HG03064 (cell line): ENCODE measurements around the gene DCAF6.

Experiments used
- ATAC-seq: cut with Tn5 transposase; IDR thresholded peaks from one replicate; pipeline ENCODE4 v1.9.1; 2021; ENCODE audit warnings: low read depth; ENCODE audit not compliant: unreplicated experiment

The DCAF6 gene

DNA sequence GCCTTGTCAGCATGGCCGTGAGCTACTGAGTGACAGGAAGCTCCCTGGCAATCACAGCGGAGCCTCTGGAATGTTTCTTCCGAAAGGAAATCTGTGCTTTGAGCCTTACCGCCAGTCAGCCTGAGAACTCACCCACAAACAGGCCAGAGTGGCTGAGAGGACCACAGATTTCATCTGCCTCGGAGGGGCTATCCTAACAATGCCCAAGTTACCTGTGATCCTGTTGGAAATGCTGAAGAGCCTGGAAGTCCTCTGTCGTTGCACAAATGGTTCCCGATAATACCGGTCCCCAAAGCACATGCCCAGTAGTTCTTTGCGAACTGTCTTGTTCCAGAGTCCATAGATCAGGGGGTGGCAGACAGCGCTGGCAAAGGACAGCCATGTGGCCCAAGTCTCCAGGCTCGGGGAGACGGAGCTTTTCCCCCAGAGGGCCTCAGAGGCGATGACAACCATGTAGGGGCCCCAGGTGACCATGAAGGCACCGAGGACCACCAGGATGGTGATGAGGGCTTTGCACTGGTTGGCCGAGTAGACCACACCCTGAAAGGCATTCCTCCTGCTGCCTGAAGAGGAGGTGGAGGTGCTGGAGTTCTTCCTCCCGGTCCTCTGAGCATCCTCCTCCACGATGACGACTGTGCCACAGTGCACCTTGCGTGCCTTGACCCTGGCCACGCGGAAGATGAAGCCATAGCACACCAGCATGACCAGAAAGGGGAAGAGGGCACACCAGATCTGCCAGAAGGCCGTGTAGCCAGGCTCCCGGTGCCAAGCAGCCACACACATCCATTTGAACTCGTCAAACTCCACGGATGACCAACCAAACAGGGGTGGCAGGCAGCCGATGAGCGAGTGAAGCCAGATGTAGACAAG, 160.0 kb downstream of the DCAF6 start:
- no peak for ATAC-seq

DNA sequence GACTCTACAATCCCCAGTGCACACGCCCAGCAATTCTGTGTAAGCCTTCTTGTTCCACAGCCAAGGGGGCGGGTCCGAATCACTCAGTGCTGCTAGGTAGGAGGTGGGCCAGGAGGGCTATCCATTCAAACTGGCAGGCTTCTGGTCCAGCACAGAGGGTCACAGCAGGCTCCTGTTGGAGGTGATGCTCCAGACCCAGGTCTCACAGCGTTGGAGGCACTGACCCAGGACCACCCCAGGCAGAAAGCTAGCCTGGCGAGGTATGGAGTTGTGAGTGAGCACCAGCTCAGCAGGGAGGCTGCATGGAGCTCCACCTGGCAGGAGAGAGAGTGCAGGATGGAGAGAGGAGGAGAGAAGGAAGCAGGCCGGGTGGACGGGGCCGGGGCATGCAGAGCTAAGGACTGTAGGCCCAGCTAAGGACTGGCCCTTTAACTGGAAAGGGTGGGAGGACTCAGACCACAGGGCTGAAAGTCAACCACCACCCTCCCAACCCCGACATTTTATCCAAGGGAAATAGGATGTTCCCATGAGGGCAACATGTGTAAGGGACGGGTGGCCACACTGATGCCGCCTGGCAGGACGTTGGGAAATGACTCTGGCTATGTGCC, 161.5 kb downstream of the DCAF6 start:
- ATAC-seq, result no peak

DNA sequence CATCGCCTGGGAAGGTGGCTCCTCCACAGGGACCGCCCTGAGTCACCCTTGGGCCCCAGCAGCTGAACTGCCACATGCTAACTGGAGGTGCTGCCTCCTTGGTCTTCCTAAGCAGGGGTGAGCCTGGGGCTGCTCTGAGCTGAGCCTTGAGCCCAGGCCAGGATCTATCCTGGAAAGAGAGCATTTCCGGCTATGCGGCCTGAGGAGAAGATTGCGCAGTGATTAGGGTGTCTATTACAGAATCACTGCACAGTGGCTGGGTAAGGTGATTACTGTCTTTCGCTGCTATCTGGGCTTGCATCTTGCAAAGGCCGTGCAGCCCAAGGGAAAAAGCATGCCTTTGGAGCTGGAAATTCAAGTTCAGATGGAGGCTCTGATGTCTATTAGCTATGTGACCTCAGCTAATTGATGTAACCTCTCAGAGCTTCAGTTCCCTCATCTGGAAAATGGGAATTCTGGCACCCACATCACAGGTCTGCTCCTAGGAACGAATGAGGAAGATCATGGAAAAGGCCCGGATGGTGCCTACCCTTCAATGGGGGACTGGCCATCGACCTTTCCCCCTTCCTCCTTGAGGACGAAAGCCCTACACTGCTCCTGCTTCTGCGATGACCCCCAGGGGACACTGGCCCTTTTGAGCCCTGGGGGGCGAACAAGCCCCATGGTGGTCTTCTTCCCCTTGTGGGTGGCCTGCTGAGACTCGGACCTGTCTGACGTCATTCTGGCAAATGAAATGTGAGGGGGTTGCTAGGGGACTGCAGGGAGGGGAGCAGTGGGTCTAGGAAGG, 162.2 kb downstream of the DCAF6 start:
- ATAC-seq, result no peak

DNA sequence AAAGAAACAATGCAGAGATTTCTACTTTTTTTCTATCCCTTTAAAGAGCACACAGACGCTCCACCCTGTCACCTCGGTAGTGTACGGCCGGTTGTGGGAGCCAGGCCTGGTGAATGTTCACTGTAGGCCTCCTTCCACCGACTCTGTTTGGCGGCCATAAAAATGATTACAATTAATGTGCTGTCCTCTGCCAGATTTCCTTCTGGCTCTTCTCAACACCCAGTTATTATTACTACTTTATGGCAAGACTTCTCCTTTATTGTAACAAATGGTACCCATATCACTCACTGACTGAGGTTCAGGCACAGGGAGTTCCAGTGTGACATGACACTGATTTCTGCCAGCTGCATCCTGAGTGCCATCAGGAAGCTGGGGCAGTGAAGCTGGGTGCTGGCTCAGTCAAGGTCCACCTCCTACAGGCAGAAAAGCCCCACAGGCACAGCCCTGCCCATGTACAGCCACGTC, 162.9 kb downstream of the DCAF6 start:
- ATAC-seq, result no peak

DNA sequence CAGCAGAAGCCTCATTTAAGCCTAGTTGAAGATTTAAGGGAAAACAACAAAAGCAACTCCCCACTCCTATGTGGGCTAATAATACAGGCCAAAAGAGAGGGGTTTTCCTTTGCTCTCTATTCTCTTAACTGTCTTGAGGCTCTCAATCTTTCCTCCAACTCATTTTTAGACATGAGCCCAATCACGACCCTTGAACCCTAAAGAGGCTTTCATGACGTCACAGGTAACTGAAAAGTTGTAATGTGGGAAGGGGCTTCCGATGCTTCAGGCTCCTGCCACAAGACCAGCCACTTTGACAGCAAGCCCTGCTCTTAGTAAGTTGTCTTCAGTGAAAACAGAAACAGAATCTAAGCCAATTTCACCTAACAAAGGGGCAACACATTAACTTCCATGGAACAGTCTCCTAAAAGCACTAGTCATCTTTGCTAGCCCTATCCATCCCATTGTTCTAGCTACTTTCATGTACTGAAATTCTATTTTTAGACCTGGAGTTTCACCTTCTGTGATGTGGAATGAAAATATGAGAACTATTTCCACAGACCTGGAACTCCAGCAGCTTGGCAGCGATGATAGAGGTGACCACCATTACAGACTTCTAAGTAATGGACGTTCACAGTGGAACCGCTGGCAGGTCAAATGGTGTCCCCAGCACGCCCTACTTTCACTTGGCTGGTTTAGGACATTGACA, 164.0 kb downstream of the DCAF6 start:
- ATAC-seq, result no peak

DNA sequence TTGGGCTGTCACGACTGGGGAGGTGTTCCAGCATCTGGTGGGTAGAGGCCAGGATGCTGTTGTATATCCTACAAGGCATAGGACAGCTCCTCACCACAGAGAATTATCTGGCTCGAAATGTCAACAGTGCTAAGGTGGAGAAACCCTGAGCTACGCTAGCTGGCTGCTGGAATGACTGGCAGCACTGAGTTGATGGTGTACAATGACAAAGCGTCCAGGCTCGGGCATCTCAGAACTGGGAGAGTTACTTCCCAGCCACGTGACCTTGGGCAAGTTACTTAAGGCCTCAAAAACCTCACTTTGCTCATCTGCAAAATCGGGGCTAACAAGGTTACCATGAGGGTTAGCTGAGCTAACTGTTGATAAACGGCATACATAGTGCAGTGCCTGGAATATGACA, 164.9 kb downstream of the DCAF6 start:
- ATAC-seq, result no peak

DNA sequence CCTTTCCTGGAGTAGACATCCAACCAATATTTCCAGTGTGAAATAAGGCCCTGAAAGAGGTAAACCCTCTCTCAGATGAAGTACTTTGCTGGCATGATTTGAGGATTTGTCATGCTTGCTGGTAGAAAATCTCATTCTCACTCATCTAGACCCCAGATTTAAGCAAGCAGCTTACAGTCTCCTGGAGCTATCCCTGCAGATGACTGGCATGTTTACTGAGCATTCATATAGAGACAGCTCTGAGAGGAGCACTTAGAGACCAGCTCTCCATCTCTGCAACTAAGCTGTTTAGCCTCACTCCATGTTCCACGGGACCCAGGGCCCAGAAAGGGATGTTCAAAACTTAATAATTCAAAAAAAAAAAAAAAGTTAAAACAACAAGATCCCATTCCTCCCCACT, 166.0 kb downstream of the DCAF6 start:
- no peak for ATAC-seq

DNA sequence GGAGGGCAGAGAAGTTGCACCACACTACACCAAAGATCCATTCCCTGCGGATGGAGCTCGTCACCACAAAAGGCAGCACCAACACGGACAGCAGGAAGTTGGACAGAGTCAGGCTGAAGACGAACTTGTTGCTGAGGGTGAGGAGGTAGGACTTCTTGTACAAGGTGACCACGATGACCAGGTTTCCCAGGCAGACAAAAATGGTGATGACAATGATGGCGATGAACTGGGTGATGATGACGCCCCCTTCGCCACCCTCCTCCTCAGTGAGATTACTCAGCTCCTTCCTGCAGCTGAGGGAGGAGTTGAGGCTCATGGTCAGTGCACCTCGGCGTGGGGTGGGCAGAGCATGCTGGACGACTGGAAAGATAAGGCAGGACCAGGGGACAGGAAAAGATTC, 168.1 kb downstream of the DCAF6 start:
- ATAC-seq, result no peak

DNA sequence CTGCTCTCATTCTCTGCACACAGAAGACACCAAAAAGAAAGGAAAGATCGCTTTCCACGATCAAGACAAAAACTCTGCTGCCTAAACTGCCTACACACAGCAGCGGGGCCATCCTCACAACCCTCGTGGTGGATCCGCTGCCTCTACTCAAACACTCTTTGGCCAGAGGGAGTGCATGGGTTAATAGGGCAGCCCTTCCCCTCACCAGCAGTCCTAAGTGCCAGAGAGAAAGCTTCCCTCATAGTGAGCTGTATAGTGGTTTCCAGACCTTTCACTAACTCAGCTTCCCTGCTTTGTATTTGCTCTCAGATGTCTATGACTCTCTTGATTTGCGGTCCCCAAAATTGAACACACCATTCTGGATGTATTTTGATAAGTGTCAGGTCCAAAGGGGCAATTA, 169.4 kb downstream of the DCAF6 start:
- no peak for ATAC-seq

DNA sequence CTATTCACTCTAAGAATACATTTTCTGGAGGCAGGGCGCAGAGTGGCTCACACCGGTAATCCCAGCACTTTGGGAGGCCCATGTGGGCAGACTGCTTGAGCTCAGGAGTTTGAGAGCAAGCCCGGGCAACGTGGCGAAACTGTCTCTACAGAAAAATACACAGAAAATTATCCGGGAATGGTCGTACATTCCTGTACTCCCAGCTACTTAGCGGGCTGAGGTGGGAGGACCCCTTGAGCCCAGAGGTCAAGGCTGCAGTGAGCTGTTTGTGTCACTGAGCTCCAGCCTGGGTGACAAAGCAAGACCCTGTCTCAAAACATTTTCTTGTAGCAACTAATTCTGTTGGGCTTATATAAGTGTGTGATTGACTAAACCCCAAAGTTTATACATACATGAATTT, 169.8 kb downstream of the DCAF6 start:
- ATAC-seq, result no peak

DNA sequence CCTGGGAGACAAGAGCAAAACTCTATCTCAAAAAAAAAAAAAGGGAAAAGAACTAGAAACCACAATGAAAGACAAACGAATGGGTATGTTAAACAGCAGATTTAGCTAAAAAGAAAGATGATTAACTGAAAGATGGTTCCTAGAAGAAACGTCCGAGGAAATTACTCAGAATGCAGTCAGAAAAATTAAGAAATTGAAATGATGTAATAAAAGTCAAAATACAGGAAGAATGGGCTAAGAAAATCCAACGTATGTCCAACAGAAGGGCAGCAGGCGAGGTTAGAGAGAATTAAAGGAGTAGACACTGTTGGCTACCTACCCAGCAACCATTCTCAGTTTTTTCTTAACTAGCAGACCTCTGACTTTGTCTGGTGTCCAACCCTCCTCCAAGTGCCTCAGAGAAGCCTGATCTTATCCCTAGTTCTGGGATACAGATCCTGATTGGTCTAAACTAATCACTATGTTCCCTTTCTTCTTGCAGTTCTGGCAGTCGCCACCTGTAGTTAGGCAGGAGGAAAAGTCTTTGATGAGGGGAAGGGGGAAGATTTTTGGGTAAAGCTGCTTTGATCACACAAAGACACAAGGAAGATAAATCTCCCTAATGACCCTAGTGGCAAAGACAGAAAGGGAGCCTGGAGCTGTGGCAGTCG, 174.5 kb downstream of the DCAF6 start:
- ATAC-seq, result no peak

DNA sequence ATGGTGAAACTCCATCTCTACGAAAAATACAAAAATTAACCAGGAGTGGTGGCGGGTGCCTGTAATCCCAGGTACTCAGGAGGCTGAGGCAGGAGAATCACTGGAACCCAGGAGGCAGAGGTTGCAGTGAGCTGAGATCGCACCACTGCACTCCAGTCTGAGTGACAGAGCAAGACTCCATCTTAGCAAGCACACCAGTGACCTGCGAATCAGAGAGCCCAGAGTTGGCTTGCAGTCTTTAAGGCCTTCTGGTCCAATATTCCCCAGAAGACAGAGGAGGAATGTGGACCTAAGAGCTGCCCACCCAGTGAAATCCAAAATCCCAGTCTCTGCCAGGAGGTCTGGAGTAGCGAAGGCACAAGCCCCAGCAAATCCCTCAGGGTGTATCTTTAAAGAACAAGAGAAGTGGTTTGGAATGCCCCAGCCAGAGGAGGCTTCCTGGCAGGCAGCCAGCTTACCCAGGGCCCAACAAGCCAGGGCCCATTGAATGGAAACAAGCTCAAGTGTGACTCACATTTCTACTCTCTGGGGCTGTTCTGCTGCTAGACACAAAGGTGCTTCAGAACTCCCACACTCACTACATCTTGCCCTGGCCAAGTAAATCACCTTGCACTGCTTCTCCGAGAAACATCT, 176.3 kb downstream of the DCAF6 start:
- ATAC-seq, result no peak

DNA sequence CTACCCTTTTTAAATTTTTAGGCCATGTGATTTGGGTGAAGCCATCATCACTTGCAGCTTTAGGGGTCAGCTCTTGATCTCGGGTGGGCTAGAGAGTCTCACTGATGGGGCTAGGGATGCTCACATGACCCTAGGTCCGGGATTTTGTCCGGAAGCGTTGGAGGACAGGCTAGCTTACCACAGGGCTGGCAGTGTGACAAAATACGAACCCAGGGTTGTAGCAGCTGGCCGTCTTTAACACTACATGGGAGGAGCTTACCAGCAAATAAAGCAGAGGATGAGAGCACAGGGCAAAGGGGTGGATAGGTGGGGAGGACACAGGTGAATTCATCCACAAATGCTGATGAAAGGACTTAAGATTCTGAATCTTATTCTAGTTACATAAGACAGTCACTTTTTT, 178.4 kb downstream of the DCAF6 start:
- ATAC-seq, result no peak

DNA sequence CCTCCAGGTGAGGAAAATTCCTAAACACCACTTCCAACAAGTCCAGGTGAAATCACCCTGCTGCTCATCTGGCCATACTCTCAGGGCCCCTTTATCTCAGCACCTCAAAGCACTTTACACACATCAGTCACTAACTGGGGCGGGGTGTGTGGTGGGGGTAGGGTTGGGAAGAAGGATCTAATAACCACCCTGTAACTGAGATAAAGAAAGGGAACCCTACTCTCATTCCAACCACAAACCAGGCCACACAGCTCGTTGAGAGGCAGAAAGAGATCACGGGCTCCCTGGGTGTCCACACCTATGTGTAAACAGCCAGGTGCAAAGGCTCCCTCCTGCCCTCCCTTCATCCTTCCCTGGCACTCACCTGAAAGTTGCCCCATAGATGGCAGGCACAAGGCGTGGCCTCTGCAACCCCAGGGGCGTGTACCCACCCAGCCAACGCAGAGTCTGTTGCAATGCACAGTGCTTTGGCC, 179.9 kb downstream of the DCAF6 start:
- no peak for ATAC-seq

DNA sequence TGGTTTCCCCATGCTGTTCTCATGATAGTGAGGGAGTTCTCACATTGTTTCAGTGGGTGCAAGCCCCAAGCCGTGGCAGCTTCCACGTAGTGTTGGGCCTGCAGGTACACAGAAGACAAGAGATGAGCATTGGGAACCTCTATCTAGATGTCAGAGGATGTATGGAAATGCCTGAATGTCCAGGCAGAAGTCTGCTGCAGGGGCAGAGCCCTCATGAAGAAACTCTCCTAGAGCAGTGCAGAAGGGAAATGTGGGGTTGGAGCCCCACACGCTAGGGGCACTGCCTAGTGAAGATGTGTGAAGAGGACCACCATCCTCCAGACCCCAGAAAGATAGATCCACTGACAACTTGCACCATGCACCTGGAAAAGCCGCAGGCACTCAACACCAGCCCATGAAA, 183.3 kb downstream of the DCAF6 start:
- ATAC-seq, result no peak

DNA sequence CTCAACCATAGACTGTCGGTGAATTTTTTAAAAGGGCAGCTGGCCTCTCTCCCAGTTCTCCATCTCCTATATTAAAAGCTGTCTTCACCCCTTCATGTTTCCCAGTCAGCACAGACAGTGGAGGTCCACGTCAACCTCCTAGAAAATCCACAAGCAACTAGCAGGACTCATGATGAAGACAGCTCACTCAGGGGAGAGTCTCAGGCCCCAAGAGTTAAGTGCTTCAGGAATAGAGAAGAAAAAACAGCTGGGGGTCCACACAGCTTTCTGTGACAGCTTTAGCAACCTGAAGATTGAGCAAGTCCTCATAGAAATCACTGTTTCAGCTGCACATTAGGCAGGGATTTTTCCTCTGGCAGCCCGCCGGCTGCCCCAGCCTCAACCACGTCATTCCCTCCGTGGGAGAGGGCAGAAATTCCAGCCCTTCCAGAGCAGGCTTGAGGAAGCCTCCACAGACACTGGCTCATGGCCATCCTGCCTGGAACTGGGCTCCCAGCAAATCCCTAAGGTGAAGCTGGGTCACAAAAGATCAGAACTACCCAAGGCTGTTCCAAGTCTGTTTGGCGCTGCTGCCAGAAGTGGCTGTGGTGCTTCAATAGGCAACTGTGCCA, 185.0 kb downstream of the DCAF6 start:
- no peak for ATAC-seq

DNA sequence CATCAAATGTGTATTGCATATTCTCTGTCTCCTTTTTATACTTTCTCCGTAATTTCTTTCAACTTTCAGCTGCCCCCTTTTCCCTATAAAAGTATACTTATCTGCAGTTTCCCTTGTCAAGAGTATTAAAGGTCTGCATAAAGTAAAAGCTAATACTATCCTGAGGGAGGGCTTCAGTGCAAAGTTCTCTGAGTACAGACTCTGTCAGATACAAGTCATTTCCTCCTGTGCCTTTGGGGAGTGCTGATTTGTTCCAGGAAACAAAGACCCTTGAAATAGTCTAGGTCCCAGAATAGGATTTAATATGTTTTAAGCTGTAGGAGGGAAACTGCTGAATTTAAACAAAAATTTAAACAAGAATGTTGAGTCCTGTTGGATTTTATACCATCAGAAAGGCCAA, 188.6 kb downstream of the DCAF6 start:
- ATAC-seq, result no peak
